HEK293T (cell line): ENCODE results near the gene BOLL.

Experiments
- BHLHE40 ChIP-seq: fragments of 450-650 bp; IDR thresholded peaks from 2 replicates; pipeline ENCODE4 v1.6.1; 2016; ENCODE audit warnings: mild to moderate bottlenecking, moderate library complexity, borderline replicate concordance
- ELF4 ChIP-seq: fragments of 450-650 bp; IDR thresholded peaks from 2 replicates; pipeline ENCODE4 v1.6.1; 2017; ENCODE audit warnings: antibody characterized with exemption
- FOXA1 ChIP-seq: fragments of 450-650 bp; IDR thresholded peaks from 2 replicates; pipeline ENCODE4 v1.6.1; 2016; ENCODE audit warnings: mild to moderate bottlenecking
- FOXM1 ChIP-seq: fragments of 450-650 bp; IDR thresholded peaks from 2 replicates; pipeline ENCODE4 v1.6.1; 2017; ENCODE audit warnings: mild to moderate bottlenecking, borderline replicate concordance
- HDGF ChIP-seq: fragments of 450-650 bp; IDR thresholded peaks from 2 replicates; pipeline ENCODE4 v1.6.1; 2017; ENCODE audit warnings: antibody characterized with exemption, borderline replicate concordance
- NFRKB ChIP-seq: fragments of 450-650 bp; IDR thresholded peaks from 2 replicates; pipeline ENCODE4 v1.6.1; 2016; ENCODE audit warnings: mild to moderate bottlenecking, moderate library complexity
- PKNOX1 ChIP-seq: fragments of 450-650 bp; IDR thresholded peaks from 2 replicates; pipeline ENCODE4 v1.6.1; 2016
- SP1 ChIP-seq: fragments of 450-650 bp; IDR thresholded peaks from 2 replicates; pipeline ENCODE4 v1.6.1; 2017
- ZNF384 ChIP-seq: fragments of 450-650 bp; IDR thresholded peaks from 2 replicates; pipeline ENCODE4 v1.6.1; 2016

GRCh38 chr2:197710424-197711042, 74.6 kb downstream of the BOLL start:
- no peak for TF ChIP-seq ELF4
- TF ChIP-seq FOXM1: no peak
- TF ChIP-seq NFRKB: no peak
- no peak for TF ChIP-seq SP1
- TF ChIP-seq PKNOX1: no peak
- no peak for TF ChIP-seq FOXA1
- no peak for TF ChIP-seq ZNF384
- no peak for TF ChIP-seq BHLHE40
- no peak for TF ChIP-seq HDGF
